H54 (cell line): Measurements from ENCODE around the gene DIP2C.

Source experiments
- DNase-seq: peaks from one replicate; pipeline ENCODE4 v3.0.0; 2011; ENCODE audit warnings: low spot score, mixed read lengths; ENCODE audit not compliant: insufficient read length
- FAIRE-seq: peaks from 3 replicates; lab custom pipeline; 2011; peaks lifted over from hg19 to GRCh38; lab: Jason Lieb, UNC
- POLR2A ChIP-seq: IDR thresholded peaks from 2 replicates; pipeline ENCODE4 v1.6.1; 2011; ENCODE audit warnings: low read depth, mild to moderate bottlenecking, low read length

Gene DIP2C, protein sequence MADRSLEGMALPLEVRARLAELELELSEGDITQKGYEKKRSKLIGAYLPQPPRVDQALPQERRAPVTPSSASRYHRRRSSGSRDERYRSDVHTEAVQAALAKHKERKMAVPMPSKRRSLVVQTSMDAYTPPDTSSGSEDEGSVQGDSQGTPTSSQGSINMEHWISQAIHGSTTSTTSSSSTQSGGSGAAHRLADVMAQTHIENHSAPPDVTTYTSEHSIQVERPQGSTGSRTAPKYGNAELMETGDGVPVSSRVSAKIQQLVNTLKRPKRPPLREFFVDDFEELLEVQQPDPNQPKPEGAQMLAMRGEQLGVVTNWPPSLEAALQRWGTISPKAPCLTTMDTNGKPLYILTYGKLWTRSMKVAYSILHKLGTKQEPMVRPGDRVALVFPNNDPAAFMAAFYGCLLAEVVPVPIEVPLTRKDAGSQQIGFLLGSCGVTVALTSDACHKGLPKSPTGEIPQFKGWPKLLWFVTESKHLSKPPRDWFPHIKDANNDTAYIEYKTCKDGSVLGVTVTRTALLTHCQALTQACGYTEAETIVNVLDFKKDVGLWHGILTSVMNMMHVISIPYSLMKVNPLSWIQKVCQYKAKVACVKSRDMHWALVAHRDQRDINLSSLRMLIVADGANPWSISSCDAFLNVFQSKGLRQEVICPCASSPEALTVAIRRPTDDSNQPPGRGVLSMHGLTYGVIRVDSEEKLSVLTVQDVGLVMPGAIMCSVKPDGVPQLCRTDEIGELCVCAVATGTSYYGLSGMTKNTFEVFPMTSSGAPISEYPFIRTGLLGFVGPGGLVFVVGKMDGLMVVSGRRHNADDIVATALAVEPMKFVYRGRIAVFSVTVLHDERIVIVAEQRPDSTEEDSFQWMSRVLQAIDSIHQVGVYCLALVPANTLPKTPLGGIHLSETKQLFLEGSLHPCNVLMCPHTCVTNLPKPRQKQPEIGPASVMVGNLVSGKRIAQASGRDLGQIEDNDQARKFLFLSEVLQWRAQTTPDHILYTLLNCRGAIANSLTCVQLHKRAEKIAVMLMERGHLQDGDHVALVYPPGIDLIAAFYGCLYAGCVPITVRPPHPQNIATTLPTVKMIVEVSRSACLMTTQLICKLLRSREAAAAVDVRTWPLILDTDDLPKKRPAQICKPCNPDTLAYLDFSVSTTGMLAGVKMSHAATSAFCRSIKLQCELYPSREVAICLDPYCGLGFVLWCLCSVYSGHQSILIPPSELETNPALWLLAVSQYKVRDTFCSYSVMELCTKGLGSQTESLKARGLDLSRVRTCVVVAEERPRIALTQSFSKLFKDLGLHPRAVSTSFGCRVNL (N-terminal part only)

DNA sequence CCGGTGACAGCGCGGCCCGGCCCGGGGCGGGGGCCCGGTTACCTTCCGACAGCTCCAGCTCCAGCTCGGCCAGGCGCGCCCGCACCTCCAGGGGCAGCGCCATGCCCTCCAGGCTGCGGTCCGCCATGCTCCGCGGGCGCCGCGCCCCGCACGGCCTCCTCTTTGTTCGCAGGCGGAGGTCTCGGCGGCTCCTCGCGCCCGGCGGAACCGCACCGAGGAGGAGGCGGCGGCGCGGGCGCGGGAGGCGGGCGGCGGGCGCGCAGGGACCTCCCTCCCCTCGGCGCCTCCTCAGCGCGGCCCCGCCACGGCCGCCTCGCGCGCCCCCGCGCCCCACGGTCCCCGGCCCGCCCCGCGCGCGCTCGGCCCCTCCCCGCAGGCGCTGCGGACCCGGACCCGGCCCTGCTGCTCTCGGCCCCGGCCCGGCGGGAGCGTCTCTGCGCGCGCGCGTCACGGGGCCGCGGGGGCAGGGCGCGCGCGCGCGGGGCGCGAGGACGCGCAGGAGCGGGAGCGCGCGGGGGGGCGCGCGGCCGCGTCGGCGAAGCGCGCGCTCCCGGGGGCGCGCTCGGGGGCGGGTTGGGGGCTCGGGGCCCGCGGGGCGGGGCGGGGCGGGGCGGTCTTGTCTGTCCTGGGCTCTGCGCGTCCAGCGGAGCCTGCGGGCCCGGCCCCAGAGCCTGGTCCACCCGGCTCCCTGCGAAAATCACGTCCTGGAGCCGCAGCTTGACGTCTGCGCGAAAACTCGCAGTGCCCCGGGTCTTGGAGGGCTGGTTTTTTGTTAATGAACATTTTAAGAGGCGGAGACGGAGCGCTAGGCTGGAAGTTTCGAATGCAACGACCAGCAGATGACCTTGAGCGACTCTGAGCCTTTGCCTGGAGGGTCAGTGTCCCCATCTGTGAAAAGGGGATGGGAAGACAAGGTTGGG is at the start of gene DIP2C:
TSS of gene DIP2C (minus strand) at position 217 of the 920 bp plus-strand sequence. CDS start at position 127, 90 bp downstream.
- peak; percentile 81 for TF ChIP-seq POLR2A
- peak; percentile 84 for DNase-seq
- no peak for FAIRE-seq

DNA sequence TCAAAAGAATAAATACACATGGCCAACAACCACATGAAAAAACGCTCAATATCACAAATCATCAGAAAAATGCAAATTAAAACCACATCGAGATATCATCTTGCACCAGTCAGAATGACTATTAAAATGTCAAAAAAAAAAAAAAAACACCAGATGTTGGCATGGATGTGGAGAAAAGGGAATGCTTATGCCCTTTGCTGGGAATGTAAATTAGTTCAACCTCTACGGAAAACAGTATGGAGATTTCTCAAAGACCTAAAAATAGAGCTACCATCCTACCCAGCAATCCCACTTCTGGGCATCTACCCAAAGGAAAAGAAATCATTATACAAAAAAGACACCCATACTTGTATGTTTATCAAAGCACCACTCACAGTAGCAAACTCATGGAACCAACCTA is 45.0 kb upstream of the DIP2C start:
- FAIRE-seq = no peak
- no peak for TF ChIP-seq POLR2A
- no peak for DNase-seq

DNA sequence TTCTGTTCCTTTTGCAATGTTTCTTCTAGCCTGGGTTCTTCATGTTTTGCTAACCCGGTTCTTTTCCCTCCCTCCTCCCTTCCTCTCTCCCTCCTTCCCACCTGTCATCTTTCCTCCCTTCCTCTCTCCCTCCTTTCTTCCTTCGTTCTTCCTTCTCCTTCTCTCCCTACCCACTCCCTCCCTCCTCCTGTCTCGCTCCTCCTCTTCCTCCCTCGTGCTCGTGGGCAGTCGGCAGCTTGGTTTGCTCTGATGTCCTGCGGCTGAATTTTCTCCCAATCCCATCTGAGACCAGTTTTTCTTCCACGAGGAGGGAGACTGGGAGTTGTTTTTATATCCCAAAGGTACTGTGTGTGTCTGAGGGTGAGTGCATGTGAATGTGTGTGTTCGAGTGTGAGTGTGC is 43.6 kb upstream of the DIP2C start:
- no peak for TF ChIP-seq POLR2A
- DNase-seq = no peak
- FAIRE-seq = no peak

DNA sequence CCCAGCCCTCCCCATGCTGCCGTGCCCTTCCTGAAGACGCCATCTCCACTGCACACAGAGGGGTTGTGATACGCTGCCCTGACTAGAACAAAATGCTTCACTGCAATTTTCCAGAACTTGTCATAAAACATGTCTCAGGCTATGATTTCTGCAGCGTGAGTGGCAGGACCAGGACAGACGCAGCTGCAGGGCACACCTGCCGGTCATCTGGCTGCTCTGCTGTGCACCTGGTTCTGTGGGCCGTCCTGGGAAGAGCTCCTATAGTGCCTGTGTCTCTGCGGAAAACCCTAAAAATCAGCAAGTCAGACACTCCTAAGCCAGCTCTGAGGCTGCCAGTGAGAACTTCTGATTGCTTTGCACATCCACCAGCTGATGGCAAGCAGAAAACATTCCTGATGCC is 39.7 kb upstream of the DIP2C start:
- DNase-seq = no peak
- TF ChIP-seq POLR2A = no peak
- FAIRE-seq = no peak

DNA sequence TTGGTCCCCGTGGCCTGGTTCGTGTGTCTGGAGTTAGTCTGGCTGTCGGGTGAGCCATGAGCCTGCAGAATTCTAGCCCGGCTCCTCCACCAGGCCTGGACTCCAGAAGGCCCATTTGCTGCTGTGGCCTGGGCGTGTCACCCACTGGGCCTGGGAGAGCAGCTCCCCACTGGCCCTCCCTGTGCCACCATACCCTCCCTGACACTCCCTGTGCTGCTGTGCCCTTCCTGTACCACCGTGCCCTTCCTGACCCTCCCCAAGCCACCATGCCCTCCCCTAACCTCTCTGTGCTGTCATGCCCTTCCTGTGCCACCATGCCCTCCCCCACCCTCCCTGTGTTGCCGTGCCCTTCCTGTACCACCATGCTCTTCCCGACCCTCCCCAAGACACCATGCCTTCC is 39.1 kb upstream of the DIP2C start:
- no peak for FAIRE-seq
- DNase-seq = no peak
- TF ChIP-seq POLR2A = no peak

DNA sequence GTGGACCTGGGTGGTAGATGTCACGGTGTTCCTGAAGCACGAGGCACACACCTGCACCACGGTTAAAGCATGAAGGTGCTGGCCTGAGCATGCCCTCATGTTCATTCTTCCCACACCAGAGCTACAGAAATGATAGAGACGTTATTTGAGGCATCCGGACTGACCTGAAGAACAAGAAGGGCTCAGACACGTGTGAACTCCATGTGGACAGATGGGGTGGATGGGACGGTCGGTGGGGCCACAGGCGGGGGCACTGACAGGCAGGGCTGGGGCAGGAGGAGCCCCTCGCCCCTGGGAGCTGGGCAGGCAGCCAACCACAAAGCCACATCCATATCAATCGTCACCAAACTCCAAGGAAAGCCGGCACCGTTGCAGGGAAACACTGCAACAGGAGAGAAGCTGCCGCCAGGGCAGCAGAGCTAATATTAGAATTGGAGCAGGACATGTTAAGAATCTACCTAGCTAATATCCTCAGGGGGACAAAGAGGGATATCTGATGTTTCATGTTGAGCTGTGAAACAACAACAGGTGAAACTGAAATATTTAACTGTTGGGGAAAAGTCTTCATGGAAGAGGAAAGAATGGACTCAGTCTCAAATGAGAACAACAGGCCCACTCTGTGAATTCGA is 37.8 kb upstream of the DIP2C start:
- FAIRE-seq = no peak
- no peak for TF ChIP-seq POLR2A
- no peak for DNase-seq

DNA sequence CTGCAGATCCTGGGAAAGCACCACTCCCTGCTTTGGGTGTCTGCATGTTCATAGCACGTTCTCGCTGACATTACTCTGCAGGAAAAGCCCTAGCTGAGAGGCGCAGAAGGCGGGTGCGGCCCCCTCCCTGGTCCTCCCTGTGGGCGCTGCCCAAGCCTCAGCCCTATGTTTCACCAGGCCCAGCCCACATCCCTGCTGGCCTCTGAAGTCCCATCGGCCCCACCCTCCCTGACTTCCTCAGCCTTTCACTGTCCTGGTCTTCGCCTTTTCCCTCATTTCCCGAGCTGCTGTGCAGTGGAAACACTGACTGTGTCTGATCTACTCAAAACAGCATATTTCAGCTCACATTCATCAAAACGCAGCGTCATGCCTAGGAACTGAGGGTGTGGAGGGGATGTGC is 36.3 kb upstream of the DIP2C start:
- FAIRE-seq (no peak), DNase-seq (no peak)
- TF ChIP-seq POLR2A = no peak

DNA sequence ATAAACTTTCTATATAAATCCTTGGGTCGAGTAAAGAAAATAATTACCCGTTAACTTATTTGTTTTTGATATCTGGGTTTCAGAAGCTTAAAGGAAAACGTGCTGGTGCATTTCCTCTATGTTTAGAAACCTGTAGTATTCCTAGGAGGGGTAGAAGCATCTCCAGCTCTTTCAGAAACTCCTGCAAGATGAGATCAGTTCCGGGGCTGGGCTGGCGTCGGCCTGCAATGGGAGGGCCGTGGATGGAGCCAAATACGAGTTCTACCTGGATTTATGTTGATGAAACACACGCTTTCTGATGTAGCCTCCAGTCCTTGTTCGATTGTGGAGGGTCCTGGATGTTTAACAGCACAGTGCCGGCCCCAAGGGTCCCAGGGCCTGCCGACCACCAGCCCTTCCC is 35.8 kb upstream of the DIP2C start:
- DNase-seq (no peak), FAIRE-seq (no peak)
- TF ChIP-seq POLR2A = no peak

DNA sequence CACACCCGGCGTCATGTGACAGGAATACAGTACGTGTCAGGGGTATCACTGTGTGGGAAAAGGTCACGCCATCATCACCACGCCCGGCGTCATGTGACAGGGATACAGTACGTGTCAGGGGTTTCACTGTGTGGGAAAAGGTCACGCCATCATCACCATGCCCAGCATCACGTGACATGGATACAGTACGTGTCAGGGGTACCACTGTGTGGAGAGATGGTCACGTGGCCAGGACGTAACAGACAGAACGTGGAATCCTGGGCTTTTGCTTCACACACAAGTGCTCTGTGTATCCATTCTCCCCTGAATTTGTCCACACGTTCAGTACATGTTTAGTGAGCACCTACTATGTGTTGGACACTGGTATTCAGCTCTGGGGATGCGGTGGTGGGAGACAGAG is 34.5 kb upstream of the DIP2C start:
- TF ChIP-seq POLR2A = no peak
- DNase-seq = no peak
- no peak for FAIRE-seq

DNA sequence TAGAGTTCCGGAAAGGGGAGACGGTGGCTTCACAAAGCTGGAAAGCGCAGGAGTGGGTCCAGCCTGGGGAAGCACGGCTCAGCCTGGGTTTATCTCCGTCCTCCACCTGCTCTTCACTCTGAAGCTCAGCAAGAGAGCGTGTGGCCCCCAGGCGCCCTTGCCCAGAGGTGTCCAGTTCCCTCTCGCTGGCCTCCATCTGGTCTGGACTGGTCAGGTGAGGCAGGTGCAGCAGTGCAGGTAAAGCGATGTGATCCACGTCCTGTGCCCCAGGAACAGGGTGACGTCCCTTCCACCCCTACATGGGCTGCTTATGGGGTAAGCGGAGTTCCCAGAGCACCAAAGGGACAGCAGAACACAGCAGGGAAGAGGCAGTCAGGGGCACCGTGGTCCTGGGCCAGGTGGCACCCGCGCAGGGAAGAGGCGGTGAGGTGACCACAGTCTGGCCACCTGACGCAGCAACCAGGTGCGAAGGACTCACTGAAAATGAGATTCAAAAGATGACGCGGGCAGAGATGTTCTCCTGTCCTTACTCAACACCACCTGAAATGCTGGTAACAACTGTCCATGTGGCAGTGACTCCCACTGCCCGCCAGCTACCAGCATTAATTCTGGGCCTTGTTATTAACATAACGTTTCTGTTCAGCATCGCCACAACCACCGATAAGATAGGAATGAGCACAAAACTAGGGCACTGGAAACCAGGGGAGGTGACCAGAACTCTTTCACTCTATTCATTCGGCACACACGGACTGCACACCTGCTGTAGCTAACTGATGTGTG is 33.0 kb upstream of the DIP2C start:
- no peak for DNase-seq
- no peak for TF ChIP-seq POLR2A
- FAIRE-seq = no peak

DNA sequence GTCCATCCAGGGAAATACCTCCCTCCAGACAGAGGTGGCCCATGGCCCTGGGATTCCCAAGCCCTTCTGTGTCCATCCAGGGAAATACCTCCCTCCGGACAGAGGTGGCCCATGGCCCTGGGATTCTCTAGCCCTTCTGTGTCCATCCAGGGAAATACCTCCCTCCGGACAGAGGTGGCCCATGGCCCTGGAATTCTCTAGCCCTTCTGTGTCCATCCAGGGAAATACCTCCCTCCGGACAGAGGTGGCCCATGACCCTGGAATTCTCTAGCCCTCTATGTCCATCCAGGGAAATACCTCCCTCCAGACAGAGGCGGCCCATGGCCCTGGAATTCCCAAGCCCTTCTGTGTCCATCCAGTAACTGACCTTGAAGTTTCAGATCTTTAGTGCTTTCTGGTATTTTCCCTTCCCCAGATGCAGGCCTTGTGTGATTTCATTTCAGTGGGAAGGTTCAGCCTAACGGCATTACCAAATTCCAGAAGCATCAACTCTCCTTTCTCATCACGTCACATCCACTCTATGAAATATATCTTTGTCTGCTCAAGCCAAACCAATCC is 28.8 kb upstream of the DIP2C start:
- no peak for TF ChIP-seq POLR2A
- DNase-seq = no peak
- no peak for FAIRE-seq
